GM12801 (cell line): ENCODE results near the gene ADGRG4.

Experiments
- CTCF ChIP-seq: IDR thresholded peaks from one replicate; pipeline ENCODE4 v1.5.1; 2011; ENCODE audit warnings: control low read depth; ENCODE audit not compliant: insufficient read length; ENCODE audit errors: extremely low read depth

ADGRG4 gene

GRCh38 chrX:136353526-136354093 is 52.8 kb downstream of the ADGRG4 start:
- no peak for TF ChIP-seq CTCF

GRCh38 chrX:136354201-136354600 is 53.4 kb downstream of the ADGRG4 start:
- no peak for TF ChIP-seq CTCF

GRCh38 chrX:136369377-136369776 is 68.6 kb downstream of the ADGRG4 start:
- no peak for TF ChIP-seq CTCF

GRCh38 chrX:136376713-136377112 is 76.0 kb downstream of the ADGRG4 start:
- TF ChIP-seq CTCF: no peak

- TF ChIP-seq CTCF: no peak
Observed at GRCh38 chrX:136380010-136380769, 79.4 kb downstream of the ADGRG4 start.

GRCh38 chrX:136386173-136386572 is 85.4 kb downstream of the ADGRG4 start:
- no peak for TF ChIP-seq CTCF

- TF ChIP-seq CTCF: no peak
Observed at GRCh38 chrX:136386826-136387225, 86.1 kb downstream of the ADGRG4 start.
